Duodenal mucosa (tissue), 2 donors: Measurements from ENCODE around the gene GMNC.
"Not testable (repeated sequence)": the region's sequence is repeated elsewhere in the genome, so short reads cannot be mapped to it uniquely, and the experiment has no call there.

Source experiments
- H3K27ac ChIP-seq: one replicate; pipeline ENCODE4 v1.7.0; 2013; ENCODE audit warnings: low read depth, low read length
- H3K27me3 ChIP-seq, 2 donors: one replicate each; pipeline ENCODE4 v1.7.0; 2013; ENCODE audit warnings: low read length in 2 of 2, control low read depth in 1 of 2; ENCODE audit not compliant: insufficient read depth in 2 of 2, control insufficient read depth in 1 of 2
- H3K36me3 ChIP-seq, 2 donors: one replicate each; pipeline ENCODE4 v1.7.0; 2013; ENCODE audit warnings: low read length in 2 of 2, control low read depth in 1 of 2; ENCODE audit not compliant: insufficient read depth in 2 of 2, control insufficient read depth in 1 of 2
- H3K4me1 ChIP-seq, 2 donors: one replicate each; pipeline ENCODE4 v1.7.0; 2013; ENCODE audit warnings: low read length in 2 of 2, control low read depth in 1 of 2; ENCODE audit not compliant: insufficient read depth in 2 of 2, control insufficient read depth in 1 of 2
- H3K4me3 ChIP-seq, 2 donors: one replicate each; pipeline ENCODE4 v1.7.0; 2013; ENCODE audit warnings: low read length in 2 of 2, low read depth in 1 of 2
- H3K9ac ChIP-seq, 2 donors: one replicate each; pipeline ENCODE4 v1.7.0; 2013; ENCODE audit warnings: low read length in 2 of 2, low read depth in 1 of 2
- H3K9me3 ChIP-seq, 2 donors: one replicate each; pipeline ENCODE4 v1.7.0; 2013; ENCODE audit warnings: low read length in 2 of 2, control low read depth in 1 of 2; ENCODE audit not compliant: control insufficient read depth in 1 of 2

The GMNC gene

GRCh38 chr3:190877925-190878324, 15.4 kb upstream of the GMNC start:
- Histone ChIP-seq H3K4me3 (no peak overlapping the region), H3K27me3 (no peaks in the 10 kb centered on the region), H3K36me3 (no peaks in the 10 kb centered on the region), H3K27ac (no peak overlapping the region), H3K9me3 (no peaks in the 10 kb centered on the region), H3K9ac (no peak overlapping the region), H3K4me1 (no peaks in the 10 kb centered on the region)

GRCh38 chr3:190876433-190876832, 13.9 kb upstream of the GMNC start:
- not testable (repeated sequence) for H3K9me3 ChIP-seq, H3K4me1 ChIP-seq, H3K9ac ChIP-seq, H3K4me3 ChIP-seq, H3K36me3 ChIP-seq, H3K27me3 ChIP-seq, H3K27ac ChIP-seq

- H3K9me3 ChIP-seq, H3K4me3 ChIP-seq: not testable (repeated sequence)
Measured at GRCh38 chr3:190875061-190875460, 12.6 kb upstream of the GMNC start.

GRCh38 chr3:190870127-190870526, 7.6 kb upstream of the GMNC start:
- no peak overlapping the region for H3K9ac ChIP-seq
- no peak overlapping the region for H3K27ac ChIP-seq
- H3K36me3 ChIP-seq, result no peaks in the 10 kb centered on the region
- no peaks in the 10 kb centered on the region for H3K9me3 ChIP-seq
- H3K27me3 ChIP-seq, result no peaks in the 10 kb centered on the region
- H3K4me1 ChIP-seq, result no peaks in the 10 kb centered on the region
- H3K4me3 ChIP-seq, result no peak overlapping the region

More at GRCh38 chr3:190875061-190875460, 12.6 kb upstream of the GMNC start:
- not testable (repeated sequence) for H3K27me3 ChIP-seq, H3K36me3 ChIP-seq, H3K4me1 ChIP-seq, H3K9ac ChIP-seq, H3K27ac ChIP-seq

- Histone ChIP-seq H3K9ac (no peak overlapping the region), H3K4me1 (no peaks in the 10 kb centered on the region), H3K36me3 (no peaks in the 10 kb centered on the region), H3K4me3 (no peak overlapping the region), H3K27ac (no peak overlapping the region), H3K9me3 (no peaks in the 10 kb centered on the region), H3K27me3 (peaks cover 0 to 3% of the 10 kb centered on the region in 2 donors)
Measured at GRCh38 chr3:190867071-190867470, 4.6 kb upstream of the GMNC start.

- no peak overlapping the region for H3K9ac ChIP-seq
- H3K36me3 ChIP-seq, result no peaks in the 10 kb centered on the region
- H3K4me3 ChIP-seq, result no peak overlapping the region
- H3K4me1 ChIP-seq, result no peaks in the 10 kb centered on the region
- no peak overlapping the region for H3K27ac ChIP-seq
- H3K27me3 ChIP-seq, result peaks cover 0 to 3% of the 10 kb centered on the region in 2 donors
- H3K9me3 ChIP-seq, result no peaks in the 10 kb centered on the region
Measured at GRCh38 chr3:190865828-190866227, 3.3 kb upstream of the GMNC start.

- peaks cover 0 to 3% of the 10 kb centered on the region in 2 donors for H3K27me3 ChIP-seq
- no peak overlapping the region for H3K4me3 ChIP-seq
- no peaks in the 10 kb centered on the region for H3K4me1 ChIP-seq
- H3K36me3 ChIP-seq, result no peaks in the 10 kb centered on the region
- H3K9ac ChIP-seq, result no peak overlapping the region
- H3K9me3 ChIP-seq, result no peaks in the 10 kb centered on the region
- no peak overlapping the region for H3K27ac ChIP-seq
Measured at GRCh38 chr3:190865419-190865818, 2.9 kb upstream of the GMNC start.

- Histone ChIP-seq H3K27me3 (peaks cover 0 to 3% of the 10 kb centered on the region in 2 donors), H3K4me1 (no peaks in the 10 kb centered on the region), H3K27ac (no peak overlapping the region), H3K36me3 (no peaks in the 10 kb centered on the region), H3K4me3 (no peak overlapping the region), H3K9ac (no peak overlapping the region), H3K9me3 (no peaks in the 10 kb centered on the region)
Measured at GRCh38 chr3:190864002-190864401, 1.5 kb upstream of the GMNC start.

- Histone ChIP-seq H3K4me3 (peak overlapping the region; percentile 55 to 63), H3K4me1 (no peaks in the 10 kb centered on the region), H3K9ac (no peak overlapping the region), H3K27ac (no peak overlapping the region), H3K9me3 (no peaks in the 10 kb centered on the region), H3K27me3 (peaks cover 0 to 3% of the 10 kb centered on the region in 2 donors), H3K36me3 (no peaks in the 10 kb centered on the region)
Measured at GRCh38 chr3:190863119-190863465, 598 bp upstream of the GMNC start.

GRCh38 chr3:190860521-190860920, 2.0 kb downstream of the GMNC start:
- H3K4me1 ChIP-seq, result no peaks in the 10 kb centered on the region

GRCh38 chr3:190855151-190855550, 7.3 kb downstream of the GMNC start:
- H3K9ac ChIP-seq, result no peak overlapping the region
- H3K4me1 ChIP-seq, result no peaks in the 10 kb centered on the region
- H3K9me3 ChIP-seq, result no peaks in the 10 kb centered on the region
- H3K27me3 ChIP-seq, result no peaks in the 10 kb centered on the region
- H3K27ac ChIP-seq, result no peak overlapping the region
- H3K4me3 ChIP-seq, result no peak overlapping the region
- no peaks in the 10 kb centered on the region for H3K36me3 ChIP-seq

More at GRCh38 chr3:190860521-190860920, 2.0 kb downstream of the GMNC start:
- no peak overlapping the region for H3K4me3 ChIP-seq
- no peaks in the 10 kb centered on the region for H3K36me3 ChIP-seq
- peaks cover 0 to 3% of the 10 kb centered on the region in 2 donors for H3K27me3 ChIP-seq
- no peaks in the 10 kb centered on the region for H3K9me3 ChIP-seq
- H3K27ac ChIP-seq, result no peak overlapping the region
- no peak overlapping the region for H3K9ac ChIP-seq
